Measurements from ENCODE around the gene REX1BD.

The REX1BD gene

DNA sequence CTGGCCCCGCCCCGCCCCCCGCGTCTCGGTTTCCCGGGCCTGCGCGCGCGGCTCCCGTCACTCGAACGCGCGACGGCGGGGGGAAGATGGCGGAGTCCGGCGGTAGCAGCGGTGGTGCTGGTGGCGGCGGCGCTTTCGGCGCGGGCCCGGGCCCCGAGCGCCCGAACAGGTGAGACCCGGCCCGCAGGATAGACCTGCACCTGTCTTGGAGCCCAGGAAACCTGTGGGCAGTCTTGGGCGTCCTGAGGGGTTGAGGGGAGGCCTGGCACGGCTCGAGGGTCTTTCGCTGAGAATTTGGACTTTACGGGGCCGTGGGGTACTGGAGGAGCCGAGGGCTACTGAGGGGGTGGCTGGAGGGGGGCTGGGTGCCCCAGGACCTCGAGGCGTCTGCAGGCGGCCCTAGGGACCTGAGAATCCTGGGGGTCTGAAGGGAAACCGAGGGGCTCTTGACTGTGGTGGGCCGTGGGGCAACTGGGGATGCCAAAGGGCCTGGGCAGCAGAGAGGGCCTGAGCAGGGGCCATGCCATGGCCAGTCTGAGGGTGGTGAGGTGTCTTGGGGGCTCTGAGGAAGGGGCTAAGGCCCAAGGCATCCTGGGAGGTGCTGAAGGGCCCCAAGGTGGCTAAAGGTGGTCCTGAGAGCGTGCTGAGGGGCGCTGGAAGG is 48.5 kb downstream of the REX1BD start, which contains the start of gene KLHL26:
TSS of gene KLHL26 (plus strand) at position 60 of the 661 bp plus-strand sequence. CDS start at position 87, 27 bp downstream.
- Histone ChIP-seq H3K4me3 (ENCODE audit: low read depth, low read length) (peak within 1 kb of the TSS; percentile 71), H3K36me3 (replicated peaks) (no peaks in the 10 kb centered on the region), H3K27ac (no peak within 1 kb of the TSS), H3K27me3 (replicated peaks) (no peaks in the 10 kb centered on the region)
- no peak for DNase-seq
- TF ChIP-seq, protein P1, sequence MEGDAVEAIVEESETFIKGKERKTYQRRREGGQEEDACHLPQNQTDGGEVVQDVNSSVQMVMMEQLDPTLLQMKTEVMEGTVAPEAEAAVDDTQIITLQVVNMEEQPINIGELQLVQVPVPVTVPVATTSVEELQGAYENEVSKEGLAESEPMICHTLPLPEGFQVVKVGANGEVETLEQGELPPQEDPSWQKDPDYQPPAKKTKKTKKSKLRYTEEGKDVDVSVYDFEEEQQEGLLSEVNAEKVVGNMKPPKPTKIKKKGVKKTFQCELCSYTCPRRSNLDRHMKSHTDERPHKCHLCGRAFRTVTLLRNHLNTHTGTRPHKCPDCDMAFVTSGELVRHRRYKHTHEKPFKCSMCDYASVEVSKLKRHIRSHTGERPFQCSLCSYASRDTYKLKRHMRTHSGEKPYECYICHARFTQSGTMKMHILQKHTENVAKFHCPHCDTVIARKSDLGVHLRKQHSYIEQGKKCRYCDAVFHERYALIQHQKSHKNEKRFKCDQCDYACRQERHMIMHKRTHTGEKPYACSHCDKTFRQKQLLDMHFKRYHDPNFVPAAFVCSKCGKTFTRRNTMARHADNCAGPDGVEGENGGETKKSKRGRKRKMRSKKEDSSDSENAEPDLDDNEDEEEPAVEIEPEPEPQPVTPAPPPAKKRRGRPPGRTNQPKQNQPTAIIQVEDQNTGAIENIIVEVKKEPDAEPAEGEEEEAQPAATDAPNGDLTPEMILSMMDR (IDR thresholded peaks at IDR 0.05; ENCODE audit: low read depth, low read length, missing control alignments): no peak
- in situ Hi-C loops (cut with HindIII; ENCODE audit: low pct_ligation_motif_present, low sequenced_read_pairs): no loop called here

DNA sequence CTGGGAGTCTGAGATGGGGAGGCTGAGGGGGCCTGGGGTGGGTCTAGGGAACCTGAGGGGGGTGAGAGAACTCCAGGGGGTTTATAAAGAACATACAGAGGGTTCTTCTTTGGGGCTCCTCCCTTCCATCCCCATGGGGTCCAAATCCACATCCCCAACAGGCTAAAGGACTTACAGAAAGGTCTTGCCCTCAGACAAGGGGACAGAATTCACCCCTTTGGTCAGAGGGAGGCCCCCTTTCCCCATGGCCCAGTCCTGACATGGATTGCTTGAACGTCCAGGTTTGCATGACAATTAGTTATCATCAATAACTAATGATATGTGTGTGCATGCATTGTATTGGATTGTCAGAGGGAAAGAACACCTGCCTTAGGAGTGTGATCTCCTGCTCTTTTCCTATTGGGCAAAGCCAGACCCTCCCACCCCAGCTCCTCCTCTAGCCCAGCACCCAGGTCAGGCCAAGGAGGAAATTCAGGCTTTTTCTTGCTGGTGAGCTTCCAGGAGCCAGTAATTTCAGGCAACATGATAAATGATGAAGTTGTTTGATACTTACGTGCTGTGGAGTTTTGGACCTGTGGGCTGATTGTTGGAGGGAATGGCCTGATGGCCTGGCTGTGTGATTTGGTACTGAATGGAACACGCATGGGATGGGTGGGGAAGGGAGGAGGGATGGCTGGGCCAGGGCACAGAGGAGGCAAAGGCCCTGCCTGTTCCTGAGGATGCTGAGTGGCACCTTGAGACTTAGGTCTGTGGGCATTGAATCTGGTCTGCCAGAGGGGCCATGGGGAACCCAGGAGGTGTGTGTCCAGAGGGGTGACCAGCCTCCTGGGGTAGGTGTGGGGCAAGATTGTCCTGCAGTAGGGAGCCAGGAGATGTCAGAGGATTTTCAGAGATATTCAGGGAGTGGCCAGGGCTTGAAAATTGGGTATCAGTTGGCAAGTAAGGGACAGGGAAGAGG is 49.4 kb downstream of the REX1BD start:
- H3K36me3 ChIP-seq (replicated peaks): no peaks in the 10 kb centered on the region
- H3K27me3 ChIP-seq (replicated peaks): no peaks in the 10 kb centered on the region
- no peak overlapping the region for H3K27ac ChIP-seq
- in situ Hi-C loops (cut with HindIII; ENCODE audit: low pct_ligation_motif_present, low sequenced_read_pairs): no loop called here
- peak overlapping the region; percentile 71 for H3K4me3 ChIP-seq (ENCODE audit: low read depth, low read length)
- no peak for DNase-seq
- TF ChIP-seq, protein P1 (IDR thresholded peaks at IDR 0.05; ENCODE audit: low read depth, low read length, missing control alignments): no peak

DNA sequence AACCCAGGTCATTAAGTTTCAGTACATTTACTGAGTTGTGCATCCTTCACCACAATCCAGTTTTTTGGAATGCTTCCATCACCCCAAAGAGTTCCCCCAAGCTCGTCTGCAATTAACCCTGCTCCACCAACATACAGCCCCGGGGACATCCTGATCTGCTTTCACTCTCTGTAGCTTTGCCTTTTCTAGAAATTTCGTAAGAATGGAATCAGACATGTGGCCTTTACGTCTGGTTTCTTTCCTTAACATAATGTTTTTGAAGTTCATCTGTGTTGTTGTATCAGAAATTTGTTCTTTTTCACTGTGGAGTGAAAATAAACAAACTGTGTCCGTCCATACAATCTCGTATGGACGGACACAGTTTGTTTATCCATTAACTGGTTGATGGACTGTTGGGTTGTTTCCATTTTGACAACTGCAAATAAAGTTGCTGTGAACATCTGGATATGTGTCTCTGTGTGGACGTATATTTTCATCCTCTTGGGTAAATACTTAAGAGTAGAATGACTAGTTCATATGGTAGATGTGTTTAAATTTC is 51.2 kb downstream of the REX1BD start:
- no peaks in the 10 kb centered on the region for H3K27me3 ChIP-seq (replicated peaks)
- no peak overlapping the region for H3K27ac ChIP-seq
- no peak overlapping the region for H3K4me3 ChIP-seq (ENCODE audit: low read depth, low read length)
- TF ChIP-seq, protein P1 (IDR thresholded peaks at IDR 0.05; ENCODE audit: low read depth, low read length, missing control alignments): no peak
- DNase-seq: no peak
- H3K36me3 ChIP-seq (replicated peaks): no peaks in the 10 kb centered on the region
- in situ Hi-C loops (cut with HindIII; ENCODE audit: low pct_ligation_motif_present, low sequenced_read_pairs): no loop called here
